ENCODE measurements around the gene ACOT4.
"Not testable (repeated sequence)": the region's sequence is repeated elsewhere in the genome, so short reads cannot be mapped to it uniquely, and the experiment has no call there.

- TF ChIP-seq CTCF (conservative IDR thresholded peaks at IDR 0.05; ENCODE audit: low read depth, low read length); EZH2phosphoT487 (IDR thresholded peaks at IDR 0.05; ENCODE audit: borderline replicate concordance, low read length); EZH2 (IDR thresholded peaks at IDR 0.05; ENCODE audit: low read length, unreplicated experiment): not testable (repeated sequence)
Measured at GRCh38 chr14:73590673-73591004, 1.0 kb upstream of the ACOT4 start.

Measured in PC-3 (cell line).